HepG2 (cell line): ENCODE data around the gene KIF23. TPM values are rescaled to one million over a fixed set of nuclear protein-coding genes. Genes with fewer than 3 reads are reported as not detected.

Source experiments
- ATAC-seq: fragments of 200-7000 bp; cut with Tn5 transposase; 3 replicates; pipeline ENCODE4 v1.9.1; 2020; ENCODE audit warnings: mild to moderate bottlenecking, moderate library complexity
- BruUV-seq: library from RNA; stranded (reverse); fragments of 400-500 nt; replicated peaks from 2 replicates; lab custom pipeline; 2021; lab: Mats Ljungman, UMichigan
- CTCF ChIA-PET: fragments of 300-600 bp; formaldehyde crosslinking; extraction: SDS; loops from one replicate; lab custom pipeline; 2021; ENCODE audit warnings: low total read pairs, inconsistent platforms, low intra/inter-chr PET ratio; lab: Yijun Ruan, JAX
- POLR2A ChIA-PET: fragments of 350-600 bp; sonication (Branson Sonifier 250); formaldehyde crosslinking; loops from one replicate; lab custom pipeline; 2020; ENCODE audit warnings: antibody characterized with exemption, inconsistent platforms; lab: Yijun Ruan, JAX
- DNase-seq: peaks from one replicate; pipeline ENCODE4 v3.0.0-alpha.2; 2015; ENCODE audit warnings: low spot score
- FAIRE-seq: peaks from 3 replicates; lab custom pipeline; 2011; peaks lifted over from hg19 to GRCh38; lab: Jason Lieb, UNC
- H2AFZ ChIP-seq: one replicate; pipeline ENCODE4 v1.6.1; 2011; ENCODE audit warnings: low read length, inconsistent platforms
- H3K27ac ChIP-seq: fragments of 300-600 bp; 3 replicates; pipeline ENCODE4 v1.8.0; 2011; ENCODE audit warnings: mixed run types, mild to moderate bottlenecking, mixed read lengths, low read length, inconsistent platforms; ENCODE audit not compliant: insufficient read depth; ENCODE audit errors: extremely low read length
- H3K27me3 ChIP-seq, 2 experiments: fragments of 200-600 bp in 1 of 2; 2 replicates in 1 of 2; 3 replicates in 1 of 2; pipeline versions ENCODE4 v1.6.0 to v1.8.0; 2011; ENCODE audit warnings: low read length in 2 of 2, mild to moderate bottlenecking in 2 of 2, moderate library complexity in 2 of 2, inconsistent platforms in 1 of 2; ENCODE audit not compliant: insufficient read depth in 2 of 2, control insufficient read depth in 1 of 2
- H3K36me3 ChIP-seq, 2 experiments: fragments of 200-600 bp in 1 of 2; replicated peaks in 1 of 2; 2 replicates in 1 of 2; 3 replicates in 1 of 2; pipeline versions ENCODE4 v1.5.1 to v1.8.0; 2011; ENCODE audit warnings: low read length in 2 of 2, inconsistent platforms in 1 of 2; ENCODE audit not compliant: insufficient read depth in 2 of 2, control insufficient read depth in 1 of 2
- H3K4me1 ChIP-seq: 2 replicates; pipeline ENCODE4 v1.5.1; 2012; ENCODE audit warnings: low read length, inconsistent platforms; ENCODE audit not compliant: insufficient read depth
- H3K4me2 ChIP-seq: 2 replicates; pipeline ENCODE4 v1.6.0; 2011; ENCODE audit warnings: low read depth, low read length, inconsistent platforms
- H3K4me3 ChIP-seq, 3 experiments: fragments of 200-600 bp in 1 of 3; sonication (generic), shearing (Covaris generic) in 1 of 3; replicated peaks in 1 of 3; 2 replicates each; pipeline ENCODE4 v1.5.1; 2011 to 2016; ENCODE audit warnings: low read length in 3 of 3, inconsistent platforms in 2 of 3, low read depth in 2 of 3, mild to moderate bottlenecking in 2 of 3, control low read depth in 1 of 3, mixed read lengths in 1 of 3; ENCODE audit not compliant: insufficient read depth in 1 of 3
- H3K79me2 ChIP-seq: one replicate; pipeline ENCODE4 v1.6.1; 2011; ENCODE audit warnings: low read length, inconsistent platforms; ENCODE audit not compliant: insufficient read depth
- H3K9ac ChIP-seq: 2 replicates; pipeline ENCODE4 v1.6.0; 2011; ENCODE audit warnings: mild to moderate bottlenecking, low read depth, low read length, inconsistent platforms; ENCODE audit not compliant: insufficient read depth
- H3K9me3 ChIP-seq: 2 replicates; pipeline ENCODE4 v1.5.1; 2012; ENCODE audit warnings: mild to moderate bottlenecking, low read length
- H4K20me1 ChIP-seq: 2 replicates; pipeline ENCODE4 v1.6.0; 2011; ENCODE audit warnings: inconsistent platforms, mild to moderate bottlenecking, low read length, moderate library complexity; ENCODE audit not compliant: insufficient read depth
- CHCHD3 ChIP-seq: sonication (generic); formaldehyde crosslinking; IDR thresholded peaks from 2 replicates; pipeline ENCODE4 v1.8.0; 2022; ENCODE audit warnings: mild to moderate bottlenecking, missing genetic modification reagents, moderate library complexity
- IKZF4 ChIP-seq: sonication (generic); formaldehyde crosslinking; IDR thresholded peaks from 2 replicates; pipeline ENCODE4 v1.5.1; 2020; ENCODE audit warnings: borderline replicate concordance, mild to moderate bottlenecking, low read depth, missing genetic modification reagents; ENCODE audit errors: not compliant biosample characterization
- NKX3-1 ChIP-seq: sonication (generic); formaldehyde crosslinking; IDR thresholded peaks from 2 replicates; pipeline ENCODE4 v1.5.0; 2020; ENCODE audit warnings: missing genetic modification reagents
- NPAS2 ChIP-seq: sonication (generic); formaldehyde crosslinking; IDR thresholded peaks from 2 replicates; pipeline ENCODE4 v1.8.0; 2022; ENCODE audit warnings: mild to moderate bottlenecking, missing genetic modification reagents, borderline replicate concordance
- SIX4 ChIP-seq: sonication (generic); formaldehyde crosslinking; IDR thresholded peaks from 2 replicates; pipeline ENCODE4 v1.4.0; 2020; ENCODE audit warnings: missing genetic modification reagents
- ZMAT3 ChIP-seq: sonication (generic); formaldehyde crosslinking; conservative IDR thresholded peaks from 2 replicates; pipeline ENCODE4 v1.7.0; 2021; ENCODE audit warnings: missing genetic modification reagents
- ZNF253 ChIP-seq: sonication (generic); formaldehyde crosslinking; IDR thresholded peaks from 2 replicates; pipeline ENCODE4 v1.8.0; 2022; ENCODE audit warnings: mild to moderate bottlenecking, missing genetic modification reagents, borderline replicate concordance
- WGBS: methylation state at CpG from one replicate; pipeline ENCODE4 v1.1.6; 2017; ENCODE audit warnings: low lambda C conversion rate; 5-methylcytosine and 5-hydroxymethylcytosine counted together
- in situ Hi-C: cut with HindIII; loops from 2 replicates; pipeline ENCODE4 v1.10.0; 2017; ENCODE audit warnings: low pct_unique_long_range_greater_than_20kb; ENCODE audit not compliant: extremely low pct_ligation_motif_present
- intact Hi-C: fragments of 100-400 bp; cut with micrococcal nuclease; formaldehyde crosslinking; loops from one replicate; pipeline ENCODE4 v1.10.0; 2022; ENCODE audit not compliant: unreplicated experiment
- polyA plus RNA-seq, 8 experiments: library from polyadenylated mRNA; depleted of rRNA in 3 of 8; stranded (reverse) in 7 of 8; unstranded in 1 of 8; fragments of >200 nt; fragmentation: Illumina TruSeq in 4 of 8; extraction: Trizol in 4 of 8; gene quantifications; 2 replicates each; pipeline versions ENCODE4 v1.2.1 to v1.2.3, GENCODE V29; 2011 to 2016; ENCODE audit warnings: low read depth in 4 of 8, missing spikeins in 1 of 8, mixed read lengths in 1 of 8; ENCODE audit not compliant: insufficient read depth in 1 of 8
- total RNA-seq, 5 experiments: library from RNA; depleted of rRNA; stranded (reverse); fragments of >200 nt; fragmentation: Illumina TruSeq; extraction: Trizol; gene quantifications; 2 replicates each; pipeline ENCODE4 v1.2.3, GENCODE V29; 2016; ENCODE audit warnings: low read depth in 1 of 5
- TF ChIP-seq, protein P1 (sequence below): IDR thresholded peaks from 2 replicates; pipeline ENCODE4 v1.6.1; 2016; ENCODE audit warnings: missing biosample characterization, missing genetic modification reagents, low read depth

KIF23 gene
- total and polyA plus RNA-seq, 2 of the 13 experiments (the other 11 are each of a cell fraction or from before 2014, with no cell fraction given) = 11.3 to 38.1 TPM

DNA sequence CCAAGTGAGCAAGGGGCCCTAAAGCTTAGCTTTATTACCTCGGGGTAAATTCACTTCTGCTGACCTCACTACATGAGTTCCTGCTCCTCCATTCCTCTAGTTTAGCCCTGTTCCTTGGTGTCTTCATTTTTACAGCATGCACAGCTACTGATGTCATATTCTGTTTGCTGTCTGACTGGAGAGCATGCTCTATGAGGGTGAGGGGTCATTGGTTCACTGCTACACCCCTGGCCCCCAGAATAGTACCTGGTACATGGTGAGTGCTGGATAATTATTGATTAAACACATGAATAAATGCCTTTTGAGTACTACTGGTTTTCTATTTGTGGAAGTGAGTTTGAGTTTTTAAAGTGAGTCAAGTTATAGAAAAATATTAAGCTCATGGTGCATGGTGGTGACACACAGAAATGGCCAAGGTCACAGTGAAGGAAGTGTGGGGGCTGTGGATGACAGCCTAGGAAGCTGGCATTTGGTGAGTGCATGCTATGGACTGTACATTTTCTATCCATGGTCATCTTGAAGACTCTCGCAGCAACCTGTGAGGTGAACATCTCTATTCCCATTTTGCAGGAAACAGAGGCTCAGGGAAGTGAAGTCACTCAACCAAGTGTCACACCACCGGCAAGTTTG lies 72.4 kb downstream of the KIF23 start (continued):
- no peak for TF ChIP-seq ZMAT3 (CRISPR knock-in tag)

DNA sequence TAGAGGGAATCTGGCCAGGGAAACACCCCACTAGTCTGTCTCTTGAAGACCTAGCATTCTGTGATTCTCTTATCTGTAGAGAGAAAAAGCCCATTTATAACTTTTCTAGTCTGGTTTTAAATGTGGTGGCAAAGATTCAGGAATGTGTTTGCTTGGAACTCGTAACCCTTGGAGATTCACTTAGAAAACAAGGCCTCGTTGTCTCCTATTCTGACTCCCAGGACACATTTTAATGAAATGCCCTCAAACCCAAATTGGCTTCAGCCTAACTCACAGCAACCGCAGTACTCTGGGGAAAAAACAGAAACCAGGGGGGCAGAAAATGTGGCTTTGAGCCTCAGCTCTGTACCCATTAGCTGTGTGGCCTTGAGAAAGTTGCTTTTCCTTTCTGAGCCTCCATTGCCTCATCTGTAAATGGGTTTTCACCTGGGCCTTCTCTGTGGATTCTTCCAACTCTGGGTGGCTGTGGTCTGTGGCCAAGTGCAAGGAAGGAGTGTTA lies 75.0 kb downstream of the KIF23 start:
- ATAC-seq (no peak), DNase-seq (no peak)
- H3K9ac ChIP-seq = no peak overlapping the region
- 0 out of 2 replicates have a peak, but pooled peaks cover 2% of the 10 kb centered on the region for H4K20me1 ChIP-seq
- H3K9me3 ChIP-seq = no peaks in the 10 kb centered on the region
- ChIA-PET POLR2A (no interaction called here), CTCF (no interaction called here)
- no peaks in the 10 kb centered on the region for H3K36me3 ChIP-seq
- no peak overlapping the region for H3K4me2 ChIP-seq
- H3K27ac ChIP-seq = no peak overlapping the region
- peaks cover 0 to 55% of the 10 kb centered on the region in 2 experiments; a peak in 3 of 5 replicates for H3K27me3 ChIP-seq
- H3K4me3 ChIP-seq = no peak overlapping the region
- TF ChIP-seq SIX4 (CRISPR knock-in tag) (no peak), CHCHD3 (no peak), ZNF253 (CRISPR knock-in tag) (no peak), NPAS2 (CRISPR knock-in tag) (no peak), IKZF4 (CRISPR knock-in tag) (no peak), NKX3-1 (CRISPR knock-in tag) (no peak)
- TF ChIP-seq, protein P1, sequence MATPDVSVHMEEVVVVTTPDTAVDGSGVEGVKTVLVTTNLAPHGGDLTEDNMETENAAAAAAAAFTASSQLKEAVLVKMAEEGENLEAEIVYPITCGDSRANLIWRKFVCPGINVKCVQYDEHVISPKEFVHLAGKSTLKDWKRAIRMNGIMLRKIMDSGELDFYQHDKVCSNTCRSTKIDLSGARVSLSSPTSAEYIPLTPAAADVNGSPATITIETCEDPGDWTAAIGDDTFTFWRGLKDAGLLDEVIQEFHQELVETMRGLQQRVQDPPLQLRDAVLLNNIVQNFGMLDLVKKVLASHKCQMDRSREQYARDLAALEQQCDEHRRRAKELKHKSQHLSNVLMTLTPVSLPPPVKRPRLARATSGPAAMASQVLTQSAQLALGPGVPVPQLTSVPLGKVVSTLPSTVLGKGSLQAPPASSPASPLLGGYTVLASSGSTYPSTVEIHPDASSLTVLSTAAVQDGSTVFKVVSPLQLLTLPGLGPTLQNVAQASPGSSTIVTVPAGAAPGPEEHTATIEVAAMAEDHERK (CRISPR knock-in tag) = no peak
- TF ChIP-seq, all 625 proteins: peak for 0
- intact Hi-C loops (no loop called here), in situ Hi-C loops (no loop called here)
- H3K79me2 ChIP-seq = no peaks in the 10 kb centered on the region
- BruUV-seq = no TSS peak
- H2AFZ ChIP-seq = no peak overlapping the region
- no peak for FAIRE-seq
- WGBS = 38% methylated on average over 3 of the region's 3 CpGs
- no peaks in the 10 kb centered on the region for H3K4me1 ChIP-seq
